K562 (cell line): ENCODE measurements around the gene BMP2. TPM values are rescaled to one million over a fixed set of nuclear protein-coding genes. Genes with fewer than 3 reads are reported as not detected.

Source experiments
- ATAC-seq: fragments of 200-7000 bp; cut with Tn5 transposase; 3 replicates; pipeline ENCODE4 v1.9.1; 2020; ENCODE audit warnings: moderate library complexity
- BruUV-seq: library from RNA; stranded (reverse); fragments of 400-500 nt; replicated peaks from 2 replicates; lab custom pipeline; 2021; lab: Mats Ljungman, UMichigan
- CTCF ChIA-PET: fragments of 300-600 bp; formaldehyde crosslinking; extraction: SDS; loops from one replicate; lab custom pipeline; 2021; ENCODE audit warnings: low intra/inter-chr PET ratio; lab: Yijun Ruan, JAX
- POLR2A ChIA-PET: fragments of 300-600, 350-650 bp; sonication (Branson Sonifier 250); formaldehyde crosslinking; extraction: SDS; loops from one replicate; lab custom pipeline; 2021; ENCODE audit warnings: antibody characterized with exemption, inconsistent platforms; lab: Yijun Ruan, JAX
- DNase-seq, 4 experiments: peaks; one replicate each; pipeline versions ENCODE4 v3.0.0 to v3.0.0-alpha.2; 2011 to 2018; ENCODE audit warnings: low spot score in 3 of 4, mixed read lengths in 3 of 4; ENCODE audit errors: extremely low read depth in 1 of 4
- FAIRE-seq: peaks from 2 replicates; lab custom pipeline; 2011; peaks lifted over from hg19 to GRCh38; lab: Jason Lieb, UNC
- H2AFZ ChIP-seq: 2 replicates; pipeline ENCODE4 v1.6.0; 2011; ENCODE audit warnings: low read depth, low read length, control low read depth, inconsistent platforms
- H3K27ac ChIP-seq: fragments of 200-600 bp; 3 replicates; pipeline ENCODE4 v1.8.0; 2011; ENCODE audit warnings: low read depth, mild to moderate bottlenecking, control low read depth, inconsistent platforms, low read length, moderate library complexity, mixed read lengths; ENCODE audit errors: extremely low read depth
- H3K27me3 ChIP-seq, 2 experiments: fragments of 300-600 bp in 1 of 2; 2 replicates in 1 of 2; 3 replicates in 1 of 2; pipeline versions ENCODE4 v1.6.0 to v1.8.0; 2011; ENCODE audit warnings: inconsistent platforms in 2 of 2, low read length in 2 of 2, mild to moderate bottlenecking in 1 of 2, mixed read lengths in 1 of 2, moderate library complexity in 1 of 2; ENCODE audit not compliant: control insufficient read depth in 2 of 2, insufficient read depth in 2 of 2
- H3K36me3 ChIP-seq: fragments of 300-600 bp; 3 replicates; pipeline ENCODE4 v1.8.0; 2011; ENCODE audit warnings: mild to moderate bottlenecking, low read length, inconsistent platforms; ENCODE audit not compliant: control insufficient read depth, insufficient read depth
- H3K4me1 ChIP-seq, 2 experiments: fragments of 200-600 bp in 1 of 2; replicated peaks in 1 of 2; 2 replicates in 1 of 2; 3 replicates in 1 of 2; pipeline versions ENCODE4 v1.5.1 to v1.8.0; 2011; ENCODE audit warnings: inconsistent platforms in 2 of 2, low read length in 2 of 2, mild to moderate bottlenecking in 1 of 2, mixed read lengths in 1 of 2, moderate library complexity in 1 of 2; ENCODE audit not compliant: control insufficient read depth in 2 of 2, insufficient read depth in 2 of 2
- H3K4me2 ChIP-seq: 2 replicates; pipeline ENCODE4 v1.6.1; 2011; ENCODE audit warnings: low read length, control low read depth, inconsistent platforms, mixed read lengths; ENCODE audit not compliant: insufficient read depth
- H3K4me3 ChIP-seq: fragments of 200-600 bp; sonication (generic), shearing (Covaris generic); 2 replicates; pipeline ENCODE4 v1.5.1; 2016; ENCODE audit warnings: control low read depth, inconsistent platforms
- H3K79me2 ChIP-seq: fragments of 200-600 bp; 3 replicates; pipeline ENCODE4 v1.8.0; 2011; ENCODE audit warnings: low read length, inconsistent platforms; ENCODE audit not compliant: control insufficient read depth, insufficient read depth
- H3K9ac ChIP-seq, 2 experiments: 2 replicates each; pipeline versions ENCODE4 v1.6.0 to v1.6.1; 2011; ENCODE audit warnings: low read depth in 2 of 2, low read length in 2 of 2, control low read depth in 1 of 2, inconsistent platforms in 1 of 2, mild to moderate bottlenecking in 1 of 2, mixed read lengths in 1 of 2; ENCODE audit not compliant: insufficient read depth in 1 of 2
- H3K9me1 ChIP-seq: one replicate; pipeline ENCODE4 v1.6.0; 2011; ENCODE audit warnings: inconsistent platforms, mild to moderate bottlenecking, low read length, moderate library complexity; ENCODE audit not compliant: control insufficient read depth, insufficient read depth
- H3K9me3 ChIP-seq: replicated peaks from 2 replicates; pipeline ENCODE4 v1.5.1; 2011; ENCODE audit warnings: low read depth, low read length, inconsistent platforms; ENCODE audit not compliant: control insufficient read depth, insufficient read depth
- H4K20me1 ChIP-seq: replicated peaks from 2 replicates; pipeline ENCODE4 v1.6.1; 2011; ENCODE audit warnings: low read length, inconsistent platforms, mixed read lengths; ENCODE audit not compliant: control insufficient read depth, insufficient read depth
- BRD9 ChIP-seq: fragments of 450-650 bp; IDR thresholded peaks from 2 replicates; pipeline ENCODE4 v1.6.1; 2018; ENCODE audit warnings: low read depth; ENCODE audit not compliant: partially characterized antibody
- ETS1 ChIP-seq: conservative IDR thresholded peaks from 2 replicates; pipeline ENCODE4 v1.6.1; 2011; ENCODE audit warnings: low read depth, mild to moderate bottlenecking, low read length; ENCODE audit not compliant: control insufficient read depth
- GTF2E2 ChIP-seq: fragments of 200-800 bp; sonication (Bioruptor generic); IDR thresholded peaks from 2 replicates; pipeline ENCODE4 v1.6.1; 2016; ENCODE audit warnings: missing genetic modification characterization, missing compliant biosample characterization
- HOXB6 ChIP-seq: fragments of 250-450 bp; sonication (Bioruptor Pico); IDR thresholded peaks from 2 replicates; pipeline ENCODE4 v1.5.1; 2022; ENCODE audit warnings: mild to moderate bottlenecking, borderline replicate concordance
- KAT8 ChIP-seq: fragments of 450-650 bp; IDR thresholded peaks from 2 replicates; pipeline ENCODE4 v1.6.1; 2016; ENCODE audit warnings: low read depth, mild to moderate bottlenecking
- NONO ChIP-seq, 2 experiments: fragments of 200-400 bp in 1 of 2; fragments of 450-650 bp in 1 of 2; formaldehyde crosslinking in 1 of 2; IDR thresholded peaks; 2 replicates each; pipeline ENCODE4 v1.6.1; 2017; ENCODE audit warnings: low read depth in 2 of 2, mild to moderate bottlenecking in 2 of 2, moderate library complexity in 2 of 2, low read length in 1 of 2
- SP2 ChIP-seq: IDR thresholded peaks from 2 replicates; pipeline ENCODE4 v1.6.1; 2011; ENCODE audit warnings: mild to moderate bottlenecking, low read depth, low read length, moderate library complexity; ENCODE audit not compliant: poor library complexity, severe bottlenecking; ENCODE audit errors: extremely low read depth
- ZBTB49 ChIP-seq: sonication (generic); formaldehyde crosslinking; IDR thresholded peaks from 2 replicates; pipeline ENCODE4 v1.8.0; 2022; ENCODE audit warnings: missing genetic modification reagents, mild to moderate bottlenecking, borderline replicate concordance
- ZMIZ1 ChIP-seq, 2 experiments: fragments of 150-350 bp in 1 of 2; IDR thresholded peaks; 2 replicates each; pipeline ENCODE4 v1.6.1; 2012 to 2016; ENCODE audit warnings: low read depth in 2 of 2, low read length in 2 of 2, mild to moderate bottlenecking in 1 of 2, moderate library complexity in 1 of 2
- ZNF311 ChIP-seq: fragments of 250-450 bp; sonication (Bioruptor Pico); IDR thresholded peaks from 2 replicates; pipeline ENCODE4 v1.4.0; 2020; ENCODE audit warnings: mild to moderate bottlenecking, moderate library complexity
- ZNF764 ChIP-seq: fragments of 250-450 bp; sonication (Bioruptor Pico); IDR thresholded peaks from 2 replicates; pipeline ENCODE4 v1.4.0; 2020; ENCODE audit warnings: low read depth, mild to moderate bottlenecking, moderate library complexity
- WGBS: fragments of 100-300 bp; shearing (Covaris generic); methylation state at CpG from one replicate; pipeline ENCODE4 v1.1.6; 2016; ENCODE audit warnings: low coverage, mixed read lengths; ENCODE audit not compliant: insufficient coverage; ENCODE audit errors: missing lambda C conversion rate; 5-methylcytosine and 5-hydroxymethylcytosine counted together
- in situ Hi-C: fragments of 300-500 bp; cut with MboI; formaldehyde crosslinking; loops from 4 replicates; pipeline ENCODE4 v1.15.0; 2018; ENCODE audit warnings: inconsistent platforms, mixed read lengths
- intact Hi-C: fragments of 100-400 bp; cut with micrococcal nuclease; formaldehyde crosslinking; loops from 2 replicates; pipeline ENCODE4 v1.14.2; 2022
- polyA plus RNA-seq, 8 experiments: library from polyadenylated mRNA; depleted of rRNA in 4 of 8; stranded (reverse) in 5 of 8; unstranded in 3 of 8; fragments of >200 nt; fragmentation: Nextera tagmentation in 2 of 8; fragmentation: Illumina TruSeq in 1 of 8; extraction: Ambion mirVana in 2 of 8; extraction: Trizol in 1 of 8; gene quantifications; 2 replicates each; pipeline versions ENCODE4 v1.2.1 to v1.2.3, GENCODE V29; 2011 to 2014; ENCODE audit warnings: inconsistent platforms in 1 of 8, missing spikeins in 1 of 8
- total RNA-seq, 7 experiments: library from RNA; depleted of rRNA in 6 of 7; stranded (reverse); fragments of >200 nt in 6 of 7; fragmentation: Illumina TruSeq in 2 of 7; extraction: Trizol in 2 of 7; gene quantifications; 2 replicates each; pipeline versions ENCODE4 v1.2.1 to v1.2.3, GENCODE V29; 2011 to 2021; ENCODE audit warnings: low replicate concordance in 1 of 7

The BMP2 gene
- total and polyA plus RNA-seq, 9 of the 15 experiments (the other 6 are each of a cell fraction or from before 2014, with no cell fraction given), result 0.01 to 0.07 (median 0.03) TPM; not detected in 5

- no peaks in the 10 kb centered on the region for H3K27me3 ChIP-seq
- 0% methylated on average over 6 of the region's 6 CpGs for WGBS
- no peak overlapping the region for H3K9ac ChIP-seq
- H3K4me2 ChIP-seq, result no peak overlapping the region
- in situ Hi-C loops, result no loop called here
- FAIRE-seq (no peak), ATAC-seq (no peak)
- no peak overlapping the region for H3K27ac ChIP-seq
- no peak overlapping the region for H3K4me3 ChIP-seq
- no peak overlapping the region for H2AFZ ChIP-seq
- H4K20me1 ChIP-seq, result no peaks in the 10 kb centered on the region
- no peaks in the 10 kb centered on the region for H3K36me3 ChIP-seq
- ChIA-PET CTCF (no interaction called here), POLR2A (no interaction called here)
- H3K4me1 ChIP-seq, result no peaks in the 10 kb centered on the region
- no TSS peak for BruUV-seq
- no peaks in the 10 kb centered on the region for H3K79me2 ChIP-seq
- TF ChIP-seq NONO (IDR thresholded peaks at IDR 0.05; ENCODE audit: low read depth in 2 of 2, low read length in 1 of 2) (no peak), ZNF764 (CRISPR knock-in tag) (no peak), HOXB6 (CRISPR knock-in tag) (no peak), ZBTB49 (CRISPR knock-in tag) (no peak), ZNF311 (CRISPR knock-in tag) (no peak), KAT8 (no peak), SP2 (no peak), ZMIZ1 (IDR thresholded peaks at IDR 0.05; ENCODE audit: low read depth in 2 of 2, low read length in 2 of 2) (no peak), ETS1 (no peak), GTF2E2 (no peak), BRD9 (no peak)
- TF ChIP-seq, all 486 proteins: peak for 0
- Histone ChIP-seq H3K9me3 (no peaks in the 10 kb centered on the region), H3K9me1 (no peaks in the 10 kb centered on the region)
- intact Hi-C loops, result no loop called here
- no peak for DNase-seq
These were observed 34.6 kb upstream of the BMP2 start for GRCh38 chr20:6732851-6733250.
